ENCODE data around the gene FLRT2.
A peak's percentile ranks its signal among the peaks of the same experiment; 100 is the strongest.

Gene FLRT2

DNA sequence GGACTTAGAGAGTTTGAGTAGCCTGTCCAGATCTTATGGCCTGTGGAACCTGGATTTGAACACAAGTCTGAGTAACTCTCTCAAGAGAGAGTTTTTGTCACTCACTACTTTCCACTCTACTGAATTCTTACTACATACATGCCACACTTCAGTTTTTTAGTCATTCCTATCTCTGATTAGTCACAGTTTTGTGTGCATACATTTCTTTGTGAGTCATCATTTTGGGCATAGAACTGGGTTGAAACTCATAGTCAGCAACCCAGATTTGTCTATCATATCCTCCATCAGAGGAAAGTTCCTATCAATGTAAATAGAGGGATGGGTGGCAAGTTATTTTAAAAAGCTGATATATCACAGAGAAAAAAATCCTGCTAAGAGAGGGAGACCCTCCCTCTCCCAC is 42.9 kb downstream of the FLRT2 start:
- no peak overlapping the region for H3K4me3 ChIP-seq (replicated peaks in 1 of 2; ENCODE audit: low read depth in 2 of 2, low read length in 2 of 2)
- DNase-seq (ENCODE audit: low read depth in 2 of 2) = peak; percentile 75 to 87
- no peak for TF ChIP-seq CTCF (IDR thresholded peaks at IDR 0.05; ENCODE audit: low read depth, low read length)

- no peak for TF ChIP-seq CTCF (IDR thresholded peaks at IDR 0.05; ENCODE audit: low read depth, low read length)
- no peak overlapping the region for H3K4me3 ChIP-seq (replicated peaks in 1 of 2; ENCODE audit: low read depth in 2 of 2, low read length in 2 of 2)
- DNase-seq (ENCODE audit: low read depth in 2 of 2) = peak in 1 of 2 donors; percentile 64
Observed at GRCh38 chr14:85573406-85573805, 43.5 kb downstream of the FLRT2 start.

GRCh38 chr14:85574853-85575616 is 45.1 kb downstream of the FLRT2 start:
- no peak for DNase-seq (ENCODE audit: low read depth in 2 of 2)
- H3K4me3 ChIP-seq (replicated peaks in 1 of 2; ENCODE audit: low read depth in 2 of 2, low read length in 2 of 2) = no peak overlapping the region
- no peak for TF ChIP-seq CTCF (IDR thresholded peaks at IDR 0.05; ENCODE audit: low read depth, low read length)

DNA sequence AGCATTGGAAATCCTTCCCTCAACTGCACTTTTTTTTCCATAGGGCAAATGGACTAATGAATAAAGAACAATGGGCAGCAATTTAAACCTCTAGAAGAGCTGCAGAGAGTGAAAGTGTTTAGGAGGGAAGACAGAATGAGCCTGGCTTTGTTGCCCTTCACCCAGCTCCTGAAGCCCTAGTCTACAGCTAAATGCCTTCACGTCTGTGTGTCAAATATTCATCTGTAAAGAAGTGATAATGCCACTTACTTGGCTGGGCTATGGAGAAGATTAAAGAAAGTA is 45.6 kb downstream of the FLRT2 start:
- TF ChIP-seq CTCF (IDR thresholded peaks at IDR 0.05; ENCODE audit: low read depth, low read length) = no peak
- no peak for DNase-seq (ENCODE audit: low read depth in 2 of 2)
- H3K4me3 ChIP-seq (replicated peaks in 1 of 2; ENCODE audit: low read depth in 2 of 2, low read length in 2 of 2) = no peak overlapping the region

- peak in 1 of 2 donors; percentile 65 for DNase-seq (ENCODE audit: low read depth in 2 of 2)
- TF ChIP-seq CTCF (IDR thresholded peaks at IDR 0.05; ENCODE audit: low read depth, low read length) = no peak
- no peak overlapping the region for H3K4me3 ChIP-seq (replicated peaks in 1 of 2; ENCODE audit: low read depth in 2 of 2, low read length in 2 of 2)
Observed at GRCh38 chr14:85576218-85576617, 46.3 kb downstream of the FLRT2 start.

- no peak for TF ChIP-seq CTCF (IDR thresholded peaks at IDR 0.05; ENCODE audit: low read depth, low read length)
- DNase-seq (ENCODE audit: low read depth in 2 of 2) = peak in 1 of 2 donors; percentile 53
- H3K4me3 ChIP-seq (replicated peaks in 1 of 2; ENCODE audit: low read depth in 2 of 2, low read length in 2 of 2) = no peak overlapping the region
Observed at GRCh38 chr14:85576848-85577542, 47.1 kb downstream of the FLRT2 start.
